SKM-1 treated with dmso at 0.1 percent for 144 hours (cell line): ENCODE results near the gene SLC44A2.

Source experiments
- DNase-seq: peaks from one replicate; lab custom pipeline; 2025; ENCODE audit not compliant: unreplicated experiment; lab: John Stamatoyannopoulos, UW

The SLC44A2 gene

DNA sequence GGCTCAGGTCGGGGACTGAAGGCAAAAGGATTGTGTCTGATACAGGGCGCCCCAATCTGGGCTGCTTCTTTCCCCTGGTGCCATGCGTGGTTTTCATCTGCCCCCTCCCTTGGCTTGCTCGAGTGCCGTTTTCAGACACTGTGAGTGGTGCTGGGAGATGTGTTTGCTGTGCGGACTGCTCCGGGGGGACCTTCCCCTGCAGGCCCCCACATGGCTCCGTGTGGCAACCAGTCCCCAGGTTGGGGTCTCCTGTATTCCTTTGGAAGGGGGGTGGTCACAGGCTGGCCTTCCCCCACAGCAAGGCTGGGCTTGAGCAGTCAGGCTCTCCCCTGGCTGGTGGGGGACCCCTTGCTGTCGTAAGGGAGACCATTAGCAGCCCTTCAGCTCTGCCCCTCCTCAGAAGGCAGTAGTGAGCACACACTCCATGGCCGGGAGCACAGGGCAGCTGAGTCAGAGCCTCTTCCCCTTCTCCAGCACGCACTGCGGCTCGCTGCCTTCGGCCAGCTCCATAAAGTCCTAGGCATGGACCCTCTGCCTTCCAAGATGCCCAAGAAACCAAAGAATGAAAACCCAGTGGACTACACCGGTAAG is 55.3 kb downstream of the SLC44A2 start:
- DNase-seq: no peak

DNA sequence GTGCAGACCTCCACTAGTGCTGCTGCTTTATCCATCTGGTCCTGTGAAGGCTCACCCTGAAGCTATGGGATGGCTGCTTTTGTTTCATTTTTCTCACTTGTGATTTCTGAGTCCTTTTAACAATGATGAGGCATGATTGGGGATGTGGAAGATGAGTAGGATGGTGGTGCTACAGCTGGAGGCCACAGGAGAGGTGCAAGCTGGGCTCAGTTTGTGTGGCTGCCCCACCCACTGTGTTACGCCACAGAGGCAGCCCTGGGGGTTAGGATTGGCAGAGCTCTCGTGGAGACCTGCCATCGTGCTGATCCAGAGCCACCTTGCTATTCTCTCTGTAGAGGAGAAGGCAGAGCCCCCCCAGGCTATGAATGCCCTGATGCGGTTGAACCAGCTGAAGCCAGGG is 56.3 kb downstream of the SLC44A2 start:
- no peak for DNase-seq

DNA sequence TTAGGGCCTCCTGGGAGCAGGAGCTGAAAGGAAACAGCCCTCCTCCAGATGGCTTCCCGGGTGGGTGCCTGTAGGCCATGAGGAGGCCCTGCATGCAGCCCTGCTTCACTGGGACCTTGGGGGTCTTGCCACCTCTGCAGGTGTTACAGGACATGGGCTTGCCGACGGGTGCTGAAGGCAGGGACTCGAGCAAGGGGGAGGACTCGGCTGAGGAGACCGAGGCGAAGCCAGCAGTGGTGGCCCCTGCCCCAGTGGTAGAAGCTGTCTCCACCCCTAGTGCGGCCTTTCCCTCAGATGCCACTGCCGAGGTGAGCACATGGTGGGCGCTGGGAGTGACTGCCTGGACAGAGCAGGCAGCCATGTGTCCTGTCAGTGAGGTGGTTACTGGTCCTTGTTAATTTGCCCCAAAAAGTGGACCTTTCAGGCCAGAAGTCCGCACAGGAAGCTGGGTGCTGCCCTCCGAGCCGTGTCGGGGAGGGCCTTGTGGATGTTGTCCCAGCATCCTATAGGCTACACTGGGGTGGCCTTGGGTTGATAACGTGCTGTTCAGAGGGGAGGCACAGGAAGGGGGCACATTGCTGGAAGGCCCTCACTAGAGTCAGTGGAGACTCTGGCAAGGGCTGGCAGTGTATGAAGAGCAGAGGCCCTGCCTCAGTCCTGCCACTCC is 57.2 kb downstream of the SLC44A2 start:
- no peak for DNase-seq

DNA sequence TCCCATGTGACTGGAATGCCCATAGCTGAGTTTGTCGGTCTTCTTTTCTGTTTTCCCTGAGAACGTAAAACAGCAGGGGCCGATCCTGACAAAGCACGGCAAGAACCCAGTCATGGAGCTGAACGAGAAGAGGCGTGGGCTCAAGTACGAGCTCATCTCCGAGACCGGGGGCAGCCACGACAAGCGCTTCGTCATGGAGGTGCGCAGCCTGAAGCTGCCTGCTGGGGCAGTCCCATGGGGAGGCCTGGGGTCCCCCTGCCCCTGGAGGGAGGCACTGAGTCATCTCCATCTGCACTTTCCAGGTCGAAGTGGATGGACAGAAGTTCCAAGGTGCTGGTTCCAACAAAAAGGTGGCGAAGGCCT is 57.7 kb downstream of the SLC44A2 start:
- DNase-seq: no peak

DNA sequence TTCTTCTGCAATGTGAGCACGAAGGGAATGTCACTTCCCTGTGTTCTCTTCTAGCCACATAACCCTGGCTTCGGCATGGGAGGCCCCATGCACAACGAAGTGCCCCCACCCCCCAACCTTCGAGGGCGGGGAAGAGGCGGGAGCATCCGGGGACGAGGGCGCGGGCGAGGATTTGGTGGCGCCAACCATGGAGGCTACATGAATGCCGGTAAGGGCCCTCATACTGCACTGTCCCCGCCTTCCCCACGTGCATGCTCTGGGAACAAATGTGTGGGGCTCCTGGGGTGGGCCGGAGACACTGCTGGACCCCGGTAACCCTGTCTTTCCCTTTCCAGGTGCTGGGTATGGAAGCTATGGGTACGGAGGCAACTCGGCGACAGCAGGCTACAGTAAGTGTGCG is 58.2 kb downstream of the SLC44A2 start:
- no peak for DNase-seq

DNA sequence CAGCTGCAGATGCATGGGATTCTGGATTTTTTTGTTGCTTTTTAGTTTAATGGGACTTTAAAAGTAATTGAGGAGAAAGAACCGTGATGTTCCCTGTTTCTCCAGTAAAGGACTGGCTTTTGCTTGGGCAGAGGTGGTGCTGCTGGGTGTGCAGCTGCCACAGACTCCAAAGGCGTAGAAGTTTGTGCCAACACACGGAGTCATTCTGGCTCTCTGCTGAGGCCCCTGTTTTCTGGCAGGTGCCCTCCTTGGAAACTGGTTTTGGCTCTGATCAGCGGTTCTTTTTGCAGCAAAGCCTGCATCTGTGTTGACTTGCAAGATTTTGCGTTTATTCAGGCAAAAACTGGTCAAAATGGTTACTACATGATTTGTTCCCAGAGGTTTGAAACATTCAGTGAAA is 59.9 kb downstream of the SLC44A2 start:
- no peak for DNase-seq

DNA sequence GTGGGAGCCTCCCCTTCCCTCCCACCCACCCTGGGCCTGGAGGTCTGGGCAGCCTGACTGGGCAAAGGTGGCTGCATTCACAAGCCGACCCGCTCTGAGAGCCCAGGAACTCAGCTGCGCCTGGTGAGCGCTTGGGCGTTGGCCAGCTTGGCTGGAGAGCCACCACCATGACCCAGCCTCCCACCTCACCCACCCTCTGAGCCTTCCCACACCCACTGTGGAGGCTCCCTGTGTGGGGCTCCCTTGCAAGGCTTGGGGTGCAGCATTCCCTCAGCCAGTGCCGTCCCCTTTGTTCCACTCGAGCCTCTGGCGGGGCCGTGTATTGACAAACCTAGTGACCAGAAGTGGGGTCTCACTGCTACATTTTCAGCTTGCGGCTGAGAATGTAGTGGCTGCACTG is 60.8 kb downstream of the SLC44A2 start:
- DNase-seq: no peak

DNA sequence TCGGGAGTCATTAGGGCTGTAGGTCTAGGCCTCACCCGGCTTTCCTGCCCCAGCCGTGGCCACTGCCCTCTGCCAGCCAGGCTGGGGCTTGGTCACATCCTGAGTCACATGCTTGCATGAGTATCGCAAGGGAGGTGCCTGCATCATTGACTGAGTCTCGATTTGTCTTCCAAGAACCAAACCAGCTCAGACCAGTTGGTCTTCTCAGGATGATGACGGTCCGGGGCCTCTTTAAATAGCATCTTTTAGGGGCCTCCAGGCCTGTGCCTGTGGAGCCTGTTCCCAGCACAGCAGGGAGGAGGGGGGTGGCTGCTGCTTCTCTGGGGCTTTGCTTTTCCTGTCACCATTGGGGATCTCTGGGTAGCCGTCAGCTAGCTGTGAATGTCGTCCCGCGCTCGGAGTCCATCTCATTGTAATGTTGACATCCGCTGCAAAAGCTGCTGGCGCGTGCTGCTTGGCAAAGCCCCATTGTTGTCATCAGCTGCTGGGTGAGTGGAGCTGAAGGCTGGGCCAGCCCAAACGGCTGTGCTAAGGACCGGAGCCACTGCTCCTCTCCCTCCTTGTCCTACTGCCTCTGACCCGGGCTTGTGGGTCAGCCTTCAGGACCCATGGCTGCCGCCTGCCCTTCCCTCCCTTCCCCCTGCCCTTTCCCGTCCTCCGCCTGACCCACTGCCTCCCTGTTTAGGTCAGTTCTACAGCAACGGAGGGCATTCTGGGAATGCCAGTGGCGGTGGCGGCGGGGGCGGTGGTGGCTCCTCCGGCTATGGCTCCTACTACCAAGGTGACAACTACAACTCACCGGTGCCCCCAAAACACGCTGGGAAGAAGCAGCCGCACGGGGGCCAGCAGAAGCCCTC is 61.5 kb downstream of the SLC44A2 start:
- no peak for DNase-seq

DNA sequence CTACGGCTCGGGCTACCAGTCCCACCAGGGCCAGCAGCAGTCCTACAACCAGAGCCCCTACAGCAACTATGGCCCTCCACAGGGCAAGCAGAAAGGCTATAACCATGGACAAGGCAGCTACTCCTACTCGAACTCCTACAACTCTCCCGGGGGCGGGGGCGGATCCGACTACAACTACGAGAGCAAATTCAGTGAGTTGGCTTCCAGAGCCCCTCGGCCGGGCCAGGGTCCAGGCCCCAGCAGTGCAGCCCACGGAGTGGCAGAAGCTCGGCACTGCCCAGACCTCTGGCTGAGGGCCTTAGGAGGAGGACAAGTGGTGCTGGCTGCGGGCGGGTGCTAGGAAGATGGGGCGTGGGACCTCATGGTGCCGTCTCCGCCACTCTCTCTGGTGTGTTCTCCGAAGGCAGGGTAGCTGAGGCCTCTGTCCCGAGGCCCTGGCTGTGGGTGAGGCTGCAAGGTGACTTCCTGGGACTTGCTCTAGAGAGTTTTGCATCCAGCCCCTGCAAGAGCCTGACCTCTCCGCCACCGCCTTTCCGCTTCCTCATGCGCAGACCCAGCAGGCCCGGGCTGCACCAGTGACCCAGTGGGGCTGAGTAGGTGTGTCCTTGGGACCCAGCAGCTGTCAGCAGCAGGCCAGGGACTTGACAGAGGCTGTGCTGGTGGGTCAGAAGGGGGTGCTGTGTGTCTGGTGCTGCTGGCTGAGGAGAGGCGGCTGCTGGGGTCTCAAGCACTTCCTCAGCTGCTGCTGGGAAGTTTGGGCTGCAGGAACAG is 62.4 kb downstream of the SLC44A2 start:
- DNase-seq: no peak

DNA sequence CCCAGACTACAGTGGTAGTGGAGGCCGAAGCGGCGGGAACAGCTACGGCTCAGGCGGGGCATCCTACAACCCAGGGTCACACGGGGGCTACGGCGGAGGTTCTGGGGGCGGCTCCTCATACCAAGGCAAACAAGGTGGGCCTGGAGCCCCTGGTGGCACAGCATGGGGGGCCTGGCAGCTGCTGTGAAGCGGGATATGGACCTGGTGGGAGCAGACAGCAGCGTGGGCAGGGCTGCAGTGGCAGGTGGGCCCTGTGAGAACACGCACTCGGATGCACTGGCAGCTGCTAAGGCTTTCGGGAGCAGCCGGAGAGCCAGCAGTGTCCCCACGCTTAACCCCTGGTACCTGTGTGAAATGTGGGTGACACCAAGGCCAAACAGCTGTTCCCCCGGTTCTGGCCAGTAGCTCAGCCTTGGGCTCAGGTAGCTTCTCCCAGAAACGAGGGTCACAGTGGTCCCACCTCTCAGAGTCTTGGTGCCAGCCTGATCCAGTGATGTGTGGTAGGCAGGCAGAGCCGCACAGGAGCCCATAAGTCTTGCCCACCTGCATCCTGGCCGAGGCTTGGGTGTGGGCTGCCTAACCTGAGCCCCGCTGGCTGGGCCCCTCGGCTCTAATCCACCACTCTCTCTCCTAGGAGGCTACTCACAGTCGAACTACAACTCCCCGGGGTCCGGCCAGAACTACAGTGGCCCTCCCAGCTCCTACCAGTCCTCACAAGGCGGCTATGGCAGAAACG is 63.4 kb downstream of the SLC44A2 start:
- DNase-seq: no peak

DNA sequence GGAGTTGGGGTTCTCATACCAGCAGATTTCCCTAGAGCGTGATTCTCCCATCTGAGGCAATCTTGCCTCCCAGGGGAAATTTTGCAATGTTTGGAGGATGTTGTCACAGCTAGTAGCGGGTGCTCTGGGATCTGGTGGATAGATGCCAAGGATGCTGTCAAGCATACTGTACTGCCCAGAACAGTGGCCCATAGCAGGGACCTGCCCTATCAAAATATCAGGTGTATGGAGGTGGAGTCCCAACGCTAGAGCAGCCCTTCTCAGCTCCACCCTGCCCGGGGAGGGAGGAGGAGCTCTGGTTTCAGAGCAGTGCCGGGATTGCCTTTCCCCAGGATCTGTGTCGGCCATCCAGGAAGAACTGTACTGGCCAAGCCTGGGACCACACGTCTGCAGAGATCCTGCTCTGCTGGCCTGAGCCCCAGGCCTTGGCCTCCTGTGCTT is 65.0 kb downstream of the SLC44A2 start:
- DNase-seq: no peak

DNA sequence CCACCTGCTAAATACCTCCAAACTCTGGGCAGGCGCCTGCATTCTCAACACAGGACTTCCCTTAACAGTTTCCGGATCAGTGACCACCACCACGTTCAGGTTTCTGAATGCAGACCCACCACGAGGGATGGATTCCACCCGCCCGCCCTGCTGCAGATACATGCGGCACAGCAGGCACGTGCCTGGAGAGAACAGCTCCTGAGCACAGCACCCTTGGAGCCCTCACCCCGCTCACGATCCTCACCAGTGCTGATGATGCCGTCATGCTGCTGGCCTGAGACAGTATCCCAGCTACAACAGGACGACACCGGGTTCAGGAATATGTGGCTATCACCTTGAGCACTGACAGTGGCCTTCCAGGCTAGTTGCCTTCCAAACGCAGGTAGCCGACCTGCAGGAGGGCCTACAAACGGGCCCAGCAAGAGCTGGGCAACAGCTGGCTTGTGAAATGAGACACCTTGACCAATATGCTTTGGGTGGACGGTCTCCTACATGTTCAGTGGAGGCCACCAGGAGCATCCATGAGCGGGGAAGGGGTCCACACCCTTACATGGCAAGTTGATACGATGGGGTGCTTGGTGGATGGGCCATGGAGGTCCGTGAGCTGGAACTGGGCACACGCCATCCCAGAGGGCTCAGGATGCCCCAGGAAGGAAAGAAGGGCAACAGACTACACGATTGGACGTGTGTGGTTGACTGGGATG is 66.0 kb downstream of the SLC44A2 start:
- DNase-seq: no peak

DNA sequence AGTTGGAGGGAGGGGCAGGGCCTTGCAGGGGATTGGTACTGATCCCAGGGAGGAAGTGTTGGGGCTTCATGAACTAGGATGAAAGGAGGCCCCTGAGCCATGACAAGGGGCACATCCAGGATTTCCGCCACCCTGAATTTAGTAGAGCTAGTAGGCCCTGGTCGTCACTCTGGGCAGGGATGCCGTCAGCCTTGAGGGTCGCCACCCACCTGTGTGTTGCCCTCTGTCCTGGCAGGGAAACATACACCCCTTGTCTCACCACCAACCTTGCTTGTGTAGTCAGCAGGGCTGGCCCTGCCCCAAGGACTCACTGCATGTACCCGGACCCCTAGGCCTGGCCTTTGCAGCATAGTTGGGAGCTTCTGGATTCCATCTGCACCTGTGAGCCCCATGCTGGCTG is 66.5 kb downstream of the SLC44A2 start:
- no peak for DNase-seq

DNA sequence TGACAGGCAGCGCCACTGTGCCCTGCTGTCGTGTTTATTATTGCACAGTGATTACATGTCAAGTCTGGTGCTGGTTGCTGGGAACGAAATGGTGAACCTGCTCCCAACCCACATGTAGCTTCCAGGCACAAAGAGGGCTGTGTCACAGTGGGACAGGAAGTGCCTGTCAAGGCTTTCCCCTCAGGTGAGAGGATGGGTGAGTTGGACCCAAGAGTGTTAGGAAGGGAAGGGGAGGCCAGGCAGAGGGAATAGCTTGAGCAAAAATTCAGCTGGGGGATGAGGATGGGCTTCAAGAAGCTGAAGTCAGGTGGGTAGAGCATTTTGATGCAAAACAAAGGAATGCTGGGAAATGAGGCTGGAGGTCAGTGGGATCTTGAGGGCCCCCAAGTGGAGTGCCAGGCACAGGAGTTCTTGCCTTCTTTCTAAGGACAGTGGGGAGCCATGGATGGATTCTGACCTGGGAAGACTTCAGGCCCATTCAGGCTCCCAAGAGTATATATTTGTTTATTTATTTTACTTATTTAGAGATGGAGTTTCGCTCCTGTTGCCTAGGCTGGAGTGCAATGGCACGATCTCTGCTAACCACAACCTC is 67.4 kb downstream of the SLC44A2 start:
- DNase-seq: no peak
